22Rv1 (cell line): Measurements from ENCODE around the gene NUP50.

Source experiments
- ZFX ChIP-seq: fragments of 450-650 bp; IDR thresholded peaks from 2 replicates; pipeline ENCODE4 v1.6.1; 2017; ENCODE audit warnings: antibody characterized with exemption, borderline replicate concordance
- TF ChIP-seq, protein P1 (sequence below): fragments of 450-650 bp; IDR thresholded peaks from 2 replicates; pipeline ENCODE4 v1.5.1; 2017; ENCODE audit warnings: mild to moderate bottlenecking

DNA sequence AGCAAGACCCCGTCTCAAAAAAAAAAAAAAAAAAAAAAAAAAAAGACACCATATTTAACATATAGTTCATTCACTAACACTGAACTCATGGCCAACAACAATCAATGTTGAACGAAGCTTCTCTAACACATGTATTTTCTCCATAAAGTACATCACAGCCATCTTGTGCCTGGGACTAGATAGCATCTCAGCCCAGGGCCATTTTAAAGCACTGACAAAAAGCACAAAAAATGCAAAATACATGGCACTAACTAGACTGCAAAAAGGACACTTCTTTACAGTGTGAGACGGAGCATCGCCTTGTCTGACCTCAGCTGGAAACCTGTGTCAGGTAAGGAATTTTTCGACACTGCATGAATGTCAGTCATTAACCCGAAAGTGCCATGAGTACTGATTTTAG is 53.6 kb downstream of the NUP50 start:
- TF ChIP-seq, protein P1, sequence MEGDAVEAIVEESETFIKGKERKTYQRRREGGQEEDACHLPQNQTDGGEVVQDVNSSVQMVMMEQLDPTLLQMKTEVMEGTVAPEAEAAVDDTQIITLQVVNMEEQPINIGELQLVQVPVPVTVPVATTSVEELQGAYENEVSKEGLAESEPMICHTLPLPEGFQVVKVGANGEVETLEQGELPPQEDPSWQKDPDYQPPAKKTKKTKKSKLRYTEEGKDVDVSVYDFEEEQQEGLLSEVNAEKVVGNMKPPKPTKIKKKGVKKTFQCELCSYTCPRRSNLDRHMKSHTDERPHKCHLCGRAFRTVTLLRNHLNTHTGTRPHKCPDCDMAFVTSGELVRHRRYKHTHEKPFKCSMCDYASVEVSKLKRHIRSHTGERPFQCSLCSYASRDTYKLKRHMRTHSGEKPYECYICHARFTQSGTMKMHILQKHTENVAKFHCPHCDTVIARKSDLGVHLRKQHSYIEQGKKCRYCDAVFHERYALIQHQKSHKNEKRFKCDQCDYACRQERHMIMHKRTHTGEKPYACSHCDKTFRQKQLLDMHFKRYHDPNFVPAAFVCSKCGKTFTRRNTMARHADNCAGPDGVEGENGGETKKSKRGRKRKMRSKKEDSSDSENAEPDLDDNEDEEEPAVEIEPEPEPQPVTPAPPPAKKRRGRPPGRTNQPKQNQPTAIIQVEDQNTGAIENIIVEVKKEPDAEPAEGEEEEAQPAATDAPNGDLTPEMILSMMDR: no peak
- no peak for TF ChIP-seq ZFX
